Trophoblast cell (in vitro differentiated cells and primary cell): ENCODE results near the gene ADAMTSL4.

ENCODE experiments used
- DNase-seq, 2 donors: peaks; one replicate each; pipeline ENCODE4 v3.0.0-alpha.2; 2016
- H2AFZ ChIP-seq: 2 replicates; pipeline ENCODE4 v1.6.1; 2013; ENCODE audit warnings: low read length, moderate library complexity, mild to moderate bottlenecking; ENCODE audit not compliant: insufficient read depth, poor library complexity
- H2AK5ac ChIP-seq: 2 replicates; pipeline ENCODE4 v1.6.1; 2013; ENCODE audit warnings: mild to moderate bottlenecking, low read length
- H2BK120ac ChIP-seq: 2 replicates; pipeline ENCODE4 v1.6.1; 2013; ENCODE audit warnings: low read length, mild to moderate bottlenecking, moderate library complexity; ENCODE audit not compliant: insufficient read depth, poor library complexity
- H2BK12ac ChIP-seq: 2 replicates; pipeline ENCODE4 v1.6.1; 2013; ENCODE audit warnings: mild to moderate bottlenecking, low read length, moderate library complexity
- H2BK5ac ChIP-seq: 2 replicates; pipeline ENCODE4 v1.6.1; 2013; ENCODE audit warnings: low read length, low read depth, moderate library complexity, mild to moderate bottlenecking; ENCODE audit not compliant: poor library complexity
- H3K14ac ChIP-seq: 2 replicates; pipeline ENCODE4 v1.6.1; 2013; ENCODE audit warnings: mild to moderate bottlenecking, low read length
- H3K18ac ChIP-seq: 2 replicates; pipeline ENCODE4 v1.6.1; 2013; ENCODE audit warnings: mild to moderate bottlenecking, low read length
- H3K23ac ChIP-seq: 2 replicates; pipeline ENCODE4 v1.6.1; 2013; ENCODE audit warnings: low read length
- H3K27ac ChIP-seq: 2 replicates; pipeline ENCODE4 v1.5.1; 2013; ENCODE audit warnings: low read depth, mild to moderate bottlenecking, inconsistent platforms, low read length, moderate library complexity
- H3K27me3 ChIP-seq: 2 replicates; pipeline ENCODE4 v1.6.1; 2013; ENCODE audit warnings: inconsistent platforms, mild to moderate bottlenecking, low read length, moderate library complexity; ENCODE audit not compliant: insufficient read depth
- H3K36me3 ChIP-seq, 2 experiments: 1 replicate in 1 of 2; 2 replicates in 1 of 2; pipeline ENCODE4 v1.6.1; 2013; ENCODE audit warnings: low read length in 2 of 2, mild to moderate bottlenecking in 2 of 2, moderate library complexity in 1 of 2; ENCODE audit not compliant: insufficient read depth in 2 of 2, control insufficient read depth in 1 of 2
- H3K4ac ChIP-seq: 2 replicates; pipeline ENCODE4 v1.6.1; 2013; ENCODE audit warnings: low read depth, mild to moderate bottlenecking, low read length, moderate library complexity
- H3K4me1 ChIP-seq, 2 experiments: 1 replicate in 1 of 2; 2 replicates in 1 of 2; pipeline ENCODE4 v1.6.1; 2013; ENCODE audit warnings: low read length in 2 of 2, mild to moderate bottlenecking in 2 of 2, moderate library complexity in 1 of 2; ENCODE audit not compliant: insufficient read depth in 2 of 2, control insufficient read depth in 1 of 2
- H3K4me2 ChIP-seq: 2 replicates; pipeline ENCODE4 v1.6.1; 2013; ENCODE audit warnings: inconsistent platforms, mild to moderate bottlenecking, low read length, moderate library complexity
- H3K4me3 ChIP-seq: 2 replicates; pipeline ENCODE4 v1.5.1; 2013; ENCODE audit warnings: mild to moderate bottlenecking, low read depth, low read length, inconsistent platforms
- H3K79me1 ChIP-seq: one replicate; pipeline ENCODE4 v1.6.1; 2013; ENCODE audit warnings: low read length
- H3K79me2 ChIP-seq: 2 replicates; pipeline ENCODE4 v1.6.1; 2013; ENCODE audit warnings: low read length, mild to moderate bottlenecking; ENCODE audit not compliant: control insufficient read depth, insufficient read depth, poor library complexity
- H3K9ac ChIP-seq: 2 replicates; pipeline ENCODE4 v1.6.1; 2013; ENCODE audit warnings: mild to moderate bottlenecking, low read length
- H3K9me3 ChIP-seq: 2 replicates; pipeline ENCODE4 v1.6.1; 2013; ENCODE audit warnings: low read depth, mild to moderate bottlenecking, control low read depth, inconsistent platforms, low read length; ENCODE audit not compliant: insufficient read depth
- H4K12ac ChIP-seq: 2 replicates; pipeline ENCODE4 v1.6.1; 2013; ENCODE audit warnings: low read depth, mild to moderate bottlenecking, low read length, moderate library complexity
- H4K8ac ChIP-seq: 2 replicates; pipeline ENCODE4 v1.6.1; 2013; ENCODE audit warnings: low read depth, mild to moderate bottlenecking, low read length, moderate library complexity
- H4K91ac ChIP-seq: one replicate; pipeline ENCODE4 v1.6.1; 2013; ENCODE audit warnings: low read depth, mild to moderate bottlenecking, low read length, moderate library complexity
- WGBS: extraction: QIAGEN DNeasy Blood & Tissue Kit; methylation state at CpG from one replicate; pipeline ENCODE4 v1.1.7; 2013; ENCODE audit warnings: missing lambda C conversion rate; ENCODE audit not compliant: insufficient read length, insufficient coverage; ENCODE audit errors: extremely low coverage; 5-methylcytosine and 5-hydroxymethylcytosine counted together

The ADAMTSL4 gene

GRCh38 chr1:150562446-150563339 lies 13.5 kb downstream of the ADAMTSL4 start:
- H2AK5ac ChIP-seq: peak overlapping the region; percentile 85
- H3K23ac ChIP-seq: no peak overlapping the region
- peak overlapping the region; percentile 97 for H2BK120ac ChIP-seq
- no CpG with 5 or more reads among the region's 4 CpGs for WGBS
- H3K9me3 ChIP-seq: no peaks in the 10 kb centered on the region
- H3K4me3 ChIP-seq: no peak overlapping the region
- H3K4me2 ChIP-seq: peak overlapping the region; percentile 78
- peak overlapping the region; percentile 98 for H2BK5ac ChIP-seq
- H3K79me2 ChIP-seq: peaks cover 21% of the 10 kb centered on the region
- peak overlapping the region; percentile 82 for H3K14ac ChIP-seq
- H4K12ac ChIP-seq: peak overlapping the region; percentile 50
- H3K27ac ChIP-seq: peak overlapping the region; percentile 100
- peak overlapping the region; percentile 96 for H4K91ac ChIP-seq
- H3K27me3 ChIP-seq: no peaks in the 10 kb centered on the region
- H4K8ac ChIP-seq: peak overlapping the region; percentile 77
- H3K79me1 ChIP-seq: peaks cover 49% of the 10 kb centered on the region
- peaks cover 5 to 8% of the 10 kb centered on the region in 2 experiments for H3K36me3 ChIP-seq
- peak overlapping the region; percentile 85 for H3K18ac ChIP-seq
- no peak overlapping the region for H2AFZ ChIP-seq
- H3K4me1 ChIP-seq: peaks cover 42 to 45% of the 10 kb centered on the region in 2 experiments
- H3K4ac ChIP-seq: peak overlapping the region; percentile 53
- peak overlapping the region; percentile 72 for H2BK12ac ChIP-seq
- DNase-seq: peak; percentile 74 to 77
- peak overlapping the region; percentile 12 for H3K9ac ChIP-seq

GRCh38 chr1:150563340-150564038 lies 14.3 kb downstream of the ADAMTSL4 start:
- H3K4me2 ChIP-seq: no peak overlapping the region

GRCh38 chr1:150564051-150564991 lies 15.1 kb downstream of the ADAMTSL4 start:
- Histone ChIP-seq H3K9ac (no peak overlapping the region), H3K36me3 (peaks cover 0 to 1% of the 10 kb centered on the region in 2 experiments), H2AK5ac (no peak overlapping the region), H3K79me1 (peaks cover 53% of the 10 kb centered on the region), H3K4me2 (no peak overlapping the region), H4K91ac (peak overlapping the region; percentile 48), H3K18ac (peak overlapping the region; percentile 60), H3K27me3 (no peaks in the 10 kb centered on the region), H3K27ac (peak overlapping the region; percentile 100), H3K4me3 (no peak overlapping the region), H4K8ac (no peak overlapping the region), H2BK5ac (no peak overlapping the region), H3K79me2 (peaks cover 21% of the 10 kb centered on the region), H3K9me3 (no peaks in the 10 kb centered on the region), H2BK120ac (no peak overlapping the region), H4K12ac (no peak overlapping the region), H3K4me1 (peaks cover 38 to 44% of the 10 kb centered on the region in 2 experiments), H2AFZ (no peak overlapping the region), H3K4ac (peak overlapping the region; percentile 14), H3K23ac (no peak overlapping the region), H3K14ac (no peak overlapping the region), H2BK12ac (no peak overlapping the region)
- WGBS: no CpG with 5 or more reads among the region's 5 CpGs
- peak in 1 of 2 donors; percentile 59 for DNase-seq

More at GRCh38 chr1:150563340-150564038, 14.3 kb downstream of the ADAMTSL4 start:
- H3K36me3 ChIP-seq: peaks cover 1 to 2% of the 10 kb centered on the region in 2 experiments
- H3K79me1 ChIP-seq: peaks cover 53% of the 10 kb centered on the region
- H2BK5ac ChIP-seq: peak overlapping the region; percentile 43
- H3K9ac ChIP-seq: no peak overlapping the region
- H2BK12ac ChIP-seq: peak overlapping the region; percentile 72
- no peak overlapping the region for H3K4me3 ChIP-seq
- peaks cover 21% of the 10 kb centered on the region for H3K79me2 ChIP-seq
- peak overlapping the region; percentile 100 for H3K27ac ChIP-seq
- peak overlapping the region; percentile 60 for H3K18ac ChIP-seq
- H3K9me3 ChIP-seq: no peaks in the 10 kb centered on the region
- H3K4me1 ChIP-seq: peaks cover 42 to 44% of the 10 kb centered on the region in 2 experiments
- peak overlapping the region; percentile 29 for H2BK120ac ChIP-seq
- peak overlapping the region; percentile 40 for H2AK5ac ChIP-seq
- peak overlapping the region; percentile 76 for H3K4ac ChIP-seq
- WGBS: no CpG with 5 or more reads among the region's 4 CpGs
- no peak overlapping the region for H2AFZ ChIP-seq
- no peak overlapping the region for H3K23ac ChIP-seq
- H4K8ac ChIP-seq: peak overlapping the region; percentile 37
- H3K27me3 ChIP-seq: no peaks in the 10 kb centered on the region
- H3K14ac ChIP-seq: peak overlapping the region; percentile 39
- DNase-seq: peak in 1 of 2 donors; percentile 29
- no peak overlapping the region for H4K12ac ChIP-seq
- peak overlapping the region; percentile 96 for H4K91ac ChIP-seq
